Measurements from ENCODE around the gene SUFU.
A peak's percentile ranks its signal among the peaks of the same experiment; 100 is the strongest.

The SUFU gene

GRCh38 chr10:102460836-102461186 lies 43.0 kb upstream of the SUFU start:
- Histone ChIP-seq H3K4me3 (ENCODE audit: low read depth in 1 of 2, low read length in 1 of 2) (peak overlapping the region; percentile 65 to 69), H3K9me3 (no peaks in the 10 kb centered on the region)
- no peak for TF ChIP-seq CTCF (IDR thresholded peaks at IDR 0.05)

GRCh38 chr10:102461187-102462054 lies 42.4 kb upstream of the SUFU start:
- peak overlapping the region; percentile 70 for H3K27ac ChIP-seq
- TF ChIP-seq CTCF (IDR thresholded peaks at IDR 0.05) = peak; percentile 17

More at GRCh38 chr10:102460836-102461186, 43.0 kb upstream of the SUFU start:
- Histone ChIP-seq H3K27me3 (no peaks in the 10 kb centered on the region), H3K4me1 (ENCODE audit: control insufficient read depth in 1 of 2, insufficient read depth in 1 of 2, low read depth in 1 of 2, low read length in 1 of 2) (peaks cover 50 to 53% of the 10 kb centered on the region in 2 experiments), H3K27ac (peak overlapping the region; percentile 70), H3K36me3 (no peaks in the 10 kb centered on the region)

GRCh38 chr10:102462512-102463054 lies 41.2 kb upstream of the SUFU start:
- Histone ChIP-seq H3K27ac (peak overlapping the region; percentile 70), H3K4me3 (ENCODE audit: low read depth in 1 of 2, low read length in 1 of 2) (peak overlapping the region; percentile 65 to 69), H3K27me3 (no peaks in the 10 kb centered on the region), H3K36me3 (no peaks in the 10 kb centered on the region), H3K9me3 (no peaks in the 10 kb centered on the region), H3K4me1 (ENCODE audit: control insufficient read depth in 1 of 2, insufficient read depth in 1 of 2, low read depth in 1 of 2, low read length in 1 of 2) (peaks cover 48 to 54% of the 10 kb centered on the region in 2 experiments)
- no peak for TF ChIP-seq CTCF (IDR thresholded peaks at IDR 0.05)

More at GRCh38 chr10:102461187-102462054, 42.4 kb upstream of the SUFU start:
- H3K9me3 ChIP-seq = no peaks in the 10 kb centered on the region
- peaks cover 44 to 50% of the 10 kb centered on the region in 2 experiments for H3K4me1 ChIP-seq (ENCODE audit: control insufficient read depth in 1 of 2, insufficient read depth in 1 of 2, low read depth in 1 of 2, low read length in 1 of 2)
- H3K4me3 ChIP-seq (ENCODE audit: low read depth in 1 of 2, low read length in 1 of 2) = peak overlapping the region; percentile 65 to 69
- no peaks in the 10 kb centered on the region for H3K27me3 ChIP-seq
- no peaks in the 10 kb centered on the region for H3K36me3 ChIP-seq

GRCh38 chr10:102463983-102464382 lies 39.8 kb upstream of the SUFU start:
- TF ChIP-seq CTCF (IDR thresholded peaks at IDR 0.05) = no peak
- Histone ChIP-seq H3K27me3 (no peaks in the 10 kb centered on the region), H3K4me3 (ENCODE audit: low read depth in 1 of 2, low read length in 1 of 2) (no peak overlapping the region), H3K4me1 (ENCODE audit: control insufficient read depth in 1 of 2, insufficient read depth in 1 of 2, low read depth in 1 of 2, low read length in 1 of 2) (peaks cover 62 to 68% of the 10 kb centered on the region in 2 experiments), H3K36me3 (no peaks in the 10 kb centered on the region), H3K27ac (no peak overlapping the region), H3K9me3 (no peaks in the 10 kb centered on the region)

- Histone ChIP-seq H3K9me3 (no peaks in the 10 kb centered on the region), H3K4me3 (ENCODE audit: low read depth in 1 of 2, low read length in 1 of 2) (no peak overlapping the region), H3K27me3 (no peaks in the 10 kb centered on the region), H3K4me1 (ENCODE audit: control insufficient read depth in 1 of 2, insufficient read depth in 1 of 2, low read depth in 1 of 2, low read length in 1 of 2) (peaks cover 77 to 83% of the 10 kb centered on the region in 2 experiments), H3K27ac (no peak overlapping the region), H3K36me3 (no peaks in the 10 kb centered on the region)
- no peak for TF ChIP-seq CTCF (IDR thresholded peaks at IDR 0.05)
Measured at GRCh38 chr10:102465466-102465865, 38.3 kb upstream of the SUFU start.
